HUDEP-2 (cell line): ENCODE results near the gene COL5A1.
A peak's percentile ranks its signal among the peaks of the same experiment; 100 is the strongest.
"Not testable (repeated sequence)": the region's sequence is repeated elsewhere in the genome, so short reads cannot be mapped to it uniquely, and the experiment has no call there.

Source experiments
- DNase-seq, 76 experiments: peaks; one replicate each; lab custom pipeline; 2025; ENCODE audit not compliant: unreplicated experiment in 76 of 76; lab: John Stamatoyannopoulos, UW

The COL5A1 gene

DNA sequence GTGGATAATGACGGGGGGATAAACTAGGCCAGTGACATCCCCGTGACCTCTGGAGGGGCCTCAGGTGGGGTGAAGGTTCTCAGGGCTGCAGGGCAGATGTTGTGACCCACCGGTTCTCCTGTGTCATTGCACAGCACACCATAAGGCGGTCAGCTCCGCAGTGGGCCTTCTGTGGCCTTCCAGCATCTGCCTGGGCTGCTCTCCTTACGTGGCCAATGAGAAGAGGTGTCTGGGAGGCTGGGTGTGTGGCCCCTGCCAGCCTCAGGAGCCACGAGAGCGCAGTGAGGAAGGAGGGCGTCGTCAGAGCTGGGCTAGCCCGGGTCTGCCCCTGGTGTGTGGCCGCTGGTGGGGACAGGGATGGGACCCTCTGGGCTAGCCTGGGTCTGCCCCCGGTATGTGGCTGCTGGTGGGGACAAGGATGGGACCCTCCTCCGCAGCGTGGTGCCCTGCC, 48.7 kb downstream of the COL5A1 start:
- no peak for DNase-seq

DNA sequence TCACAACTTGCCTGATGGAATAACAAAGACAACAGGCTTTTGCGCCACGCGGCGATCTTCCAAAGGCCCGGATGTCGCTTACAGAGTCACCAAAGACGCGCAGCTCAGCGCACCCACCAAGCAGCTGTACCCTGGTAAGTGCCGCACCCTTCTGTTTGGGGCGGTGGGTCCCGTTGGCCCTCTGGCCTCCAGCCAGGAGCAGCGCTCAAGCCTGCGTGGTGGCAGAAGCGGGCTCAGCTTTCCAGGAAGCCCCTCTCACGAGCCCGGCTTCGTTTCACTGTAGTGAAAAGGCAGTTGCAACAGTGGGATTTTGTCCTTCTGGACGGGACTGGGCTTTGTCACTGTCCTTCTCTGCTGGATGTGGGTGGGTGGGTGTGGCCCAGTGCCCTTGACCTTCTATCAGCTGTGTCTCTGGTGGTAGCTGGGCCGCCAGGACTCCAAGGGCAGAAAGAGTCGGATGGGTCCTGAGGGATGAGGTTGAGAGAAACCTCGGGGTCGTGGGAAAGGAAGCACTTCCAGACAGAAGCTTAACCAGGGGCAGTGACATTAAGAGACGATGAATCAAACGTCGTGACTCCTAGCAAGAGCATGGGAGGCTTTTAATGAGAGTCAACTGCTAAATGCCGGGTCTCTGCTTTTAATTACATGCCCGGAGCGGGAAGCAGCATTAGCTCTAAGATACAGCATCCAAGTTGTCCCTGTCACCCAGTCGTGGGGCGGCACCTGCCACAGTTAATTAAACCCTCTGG, 49.5 kb downstream of the COL5A1 start:
- DNase-seq: no peak

DNA sequence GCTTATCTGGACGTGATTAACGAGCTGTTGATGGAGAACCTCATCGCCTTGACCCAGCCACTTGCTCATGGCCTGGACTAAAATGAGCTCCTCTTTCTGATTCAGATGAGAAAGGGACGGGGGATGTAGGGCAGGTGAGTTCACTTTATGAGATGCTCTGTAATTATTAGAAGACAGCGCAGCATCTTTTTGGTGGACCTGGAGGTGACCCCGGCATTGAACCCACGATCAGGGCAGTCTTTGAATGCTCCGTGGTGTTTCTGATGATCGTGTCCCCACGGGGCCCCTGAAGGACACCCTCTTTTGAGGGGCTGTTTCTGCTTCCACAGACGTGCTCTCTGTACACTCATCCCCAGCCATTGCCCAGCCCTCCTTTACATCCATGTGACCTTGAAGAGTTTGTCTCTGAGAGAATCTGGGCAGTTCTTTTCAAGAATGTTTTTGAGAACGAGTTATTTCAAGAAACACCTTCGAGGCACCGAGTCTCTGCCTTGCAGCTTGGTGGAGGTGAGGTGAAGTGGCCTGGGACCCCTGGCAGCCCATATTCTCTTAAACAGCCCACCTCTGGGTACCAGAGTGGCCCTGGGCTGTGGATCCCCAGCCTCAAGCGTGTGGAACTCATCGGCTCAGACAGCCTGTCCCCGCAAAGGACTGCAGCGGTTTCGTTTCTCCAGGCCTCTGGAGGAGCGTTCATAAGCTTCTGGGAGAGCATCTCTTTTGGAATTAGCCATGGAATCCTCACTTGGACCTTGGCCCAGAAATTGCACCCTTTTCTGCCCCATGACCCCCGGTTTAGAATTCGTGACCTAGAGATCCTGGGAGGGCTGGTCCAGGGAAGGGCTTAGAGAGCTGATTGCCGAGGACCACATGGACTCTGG, 50.3 kb downstream of the COL5A1 start:
- DNase-seq: no peak

DNA sequence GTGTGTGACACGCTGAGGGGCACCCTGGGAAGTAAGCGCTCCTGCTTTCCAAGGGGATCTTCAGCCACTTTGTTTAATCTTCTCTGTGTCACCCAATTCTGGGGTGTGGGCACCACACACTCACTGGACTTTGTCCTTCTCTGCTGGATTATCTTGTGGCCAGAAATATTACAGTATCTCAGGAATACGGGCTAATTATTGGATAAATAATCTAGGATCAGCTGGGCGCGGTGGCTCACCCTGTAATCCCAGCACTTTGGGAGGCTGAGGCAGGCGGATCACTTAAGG, 50.9 kb downstream of the COL5A1 start:
- no peak for DNase-seq

DNA sequence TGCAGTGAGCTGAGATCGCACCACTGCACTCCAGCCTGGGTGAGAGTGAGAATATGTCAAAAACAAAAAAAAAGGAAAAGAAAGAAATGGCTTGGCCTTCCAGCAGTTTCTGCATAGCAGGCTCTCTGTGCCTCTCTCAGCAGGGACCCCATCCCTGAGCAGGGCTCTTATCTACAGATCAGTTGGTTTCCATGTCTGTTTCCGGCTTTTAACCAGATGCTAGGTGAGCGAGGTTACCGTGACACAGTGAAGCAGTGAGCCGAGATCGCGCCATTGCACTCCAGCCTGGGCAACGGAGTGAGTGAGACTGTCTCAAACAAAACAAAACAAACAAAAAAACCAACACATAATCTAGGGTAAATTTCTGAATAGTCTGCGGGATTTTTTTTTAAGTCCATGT, 51.4 kb downstream of the COL5A1 start:
- no peak for DNase-seq

DNA sequence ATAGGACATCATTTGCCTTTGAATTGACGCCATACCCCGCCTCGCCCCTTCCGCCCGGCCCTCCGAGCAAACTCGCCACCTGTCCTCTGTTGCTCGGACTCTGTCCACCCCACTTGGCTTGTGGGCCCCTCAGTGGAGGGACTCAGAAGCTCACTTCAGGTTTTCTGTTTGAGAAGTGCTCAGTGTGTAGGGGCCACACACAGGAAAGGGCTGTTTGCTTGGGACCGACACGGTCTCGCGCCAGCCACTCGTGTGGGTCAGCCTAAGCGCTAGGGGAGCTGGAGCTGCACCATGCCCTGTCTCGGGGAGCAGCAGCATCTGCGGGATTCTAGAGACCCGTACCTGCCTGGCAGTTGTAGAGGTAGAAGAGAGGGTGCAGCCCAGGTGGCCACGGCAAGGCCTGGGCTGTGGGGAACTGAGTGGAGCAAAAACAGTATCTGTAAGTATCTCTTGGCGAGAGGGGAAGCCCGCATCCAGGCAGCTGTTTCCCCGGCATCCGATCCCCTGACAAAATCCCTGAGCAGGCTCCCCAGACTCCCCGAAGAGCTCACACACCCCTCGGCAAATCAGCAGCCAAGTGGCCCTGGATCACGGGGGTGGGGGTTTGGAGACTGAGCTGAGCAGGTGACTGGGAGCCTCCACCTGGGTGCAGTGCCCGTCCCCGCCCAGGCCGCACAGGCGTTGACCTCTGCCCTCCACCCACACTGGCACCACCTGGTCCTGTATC, 52.2 kb downstream of the COL5A1 start:
- no peak for DNase-seq

DNA sequence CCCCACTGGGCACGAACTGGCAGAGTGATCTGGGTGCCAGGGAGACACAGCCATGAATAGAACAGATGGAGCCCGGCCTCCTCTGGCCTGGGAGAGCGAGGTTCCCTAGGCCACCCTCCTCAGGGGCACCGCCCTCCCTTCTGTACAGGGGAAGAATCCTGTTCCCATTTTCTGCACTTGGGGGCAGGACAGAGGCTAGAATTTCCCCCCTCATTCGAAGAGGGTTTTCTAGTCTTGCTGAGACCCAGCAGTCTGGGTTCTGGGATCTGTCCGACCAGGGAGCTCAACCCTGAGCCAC, 52.7 kb downstream of the COL5A1 start:
- DNase-seq: no peak

DNA sequence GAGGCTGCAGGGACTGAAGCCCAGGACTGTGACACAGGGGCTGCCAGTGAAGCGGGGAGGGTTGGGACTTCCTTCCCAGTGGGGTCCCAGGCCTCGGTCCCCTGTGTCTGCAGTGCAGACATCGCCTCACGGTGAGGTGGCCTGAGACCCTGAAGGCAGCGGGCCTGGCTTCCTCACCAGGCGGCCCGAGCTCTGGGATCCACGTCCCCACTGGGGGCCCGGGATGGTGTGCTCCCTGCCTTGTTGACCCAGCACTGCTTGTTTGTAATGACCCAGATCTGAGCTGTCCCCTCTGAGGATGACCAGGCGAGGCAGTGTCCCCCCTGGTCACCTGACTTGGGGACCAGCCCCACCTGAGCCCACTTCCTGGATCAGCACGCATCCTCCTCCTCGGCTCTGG, 53.1 kb downstream of the COL5A1 start:
- DNase-seq: no peak

DNA sequence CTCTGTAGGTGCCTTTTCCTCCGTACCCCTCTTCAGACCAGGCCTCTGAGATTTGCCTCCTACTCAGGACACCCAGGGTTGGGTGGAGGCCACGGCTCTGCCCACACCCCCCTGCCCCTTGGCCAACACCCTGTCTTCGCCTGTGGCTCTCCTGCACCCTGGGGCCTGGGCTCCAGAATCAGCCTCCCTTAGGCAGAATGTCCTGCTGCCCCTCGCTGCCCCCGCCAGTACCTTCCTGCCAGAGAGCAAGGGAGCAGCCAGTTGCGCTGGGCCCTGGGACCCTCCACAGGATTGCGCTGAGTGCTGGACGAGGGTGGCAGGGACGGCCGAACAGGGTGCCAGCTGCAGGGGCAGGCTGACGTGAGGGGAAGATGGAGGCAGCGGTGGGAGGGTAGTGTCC, 53.5 kb downstream of the COL5A1 start:
- DNase-seq: no peak

DNA sequence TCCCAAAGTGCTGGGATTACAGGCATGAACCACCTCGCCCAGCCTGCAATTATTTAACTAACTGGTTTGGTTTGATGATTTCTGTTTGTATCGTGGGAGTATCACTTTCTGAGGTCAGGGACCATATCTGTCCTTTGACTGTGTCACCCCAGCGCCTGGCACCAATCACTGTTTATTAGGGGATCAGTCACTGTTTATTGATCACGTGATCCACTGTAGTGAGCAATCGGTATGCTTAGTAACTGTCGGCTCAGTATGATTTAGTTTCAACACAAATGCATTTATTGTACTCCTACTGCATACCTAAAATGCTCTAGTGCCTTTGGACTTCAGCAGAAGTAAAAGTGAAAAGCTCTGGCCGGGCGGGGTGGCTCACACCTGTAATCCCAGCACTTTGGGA, 54.8 kb downstream of the COL5A1 start:
- no peak for DNase-seq

DNA sequence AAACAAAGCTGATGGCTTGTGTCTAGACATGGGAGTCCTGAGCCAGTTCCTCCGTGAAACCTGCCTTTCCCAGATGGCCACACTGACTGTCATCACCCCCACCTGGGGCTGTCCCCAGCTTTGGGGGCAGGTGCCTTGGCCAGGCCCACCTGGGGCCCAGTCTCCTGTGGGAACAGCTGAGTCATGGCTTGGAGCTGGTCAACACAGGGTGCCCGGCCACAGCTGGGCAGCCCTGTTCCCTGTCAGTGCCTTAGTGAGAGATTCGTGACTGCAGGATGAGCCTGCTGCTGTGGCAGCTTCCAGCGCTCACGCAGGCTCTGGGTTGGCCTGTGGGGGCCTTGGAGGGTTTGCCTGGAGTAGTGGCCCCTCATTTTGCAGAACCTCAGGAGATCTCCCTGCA, 56.5 kb downstream of the COL5A1 start:
- no peak for DNase-seq

DNA sequence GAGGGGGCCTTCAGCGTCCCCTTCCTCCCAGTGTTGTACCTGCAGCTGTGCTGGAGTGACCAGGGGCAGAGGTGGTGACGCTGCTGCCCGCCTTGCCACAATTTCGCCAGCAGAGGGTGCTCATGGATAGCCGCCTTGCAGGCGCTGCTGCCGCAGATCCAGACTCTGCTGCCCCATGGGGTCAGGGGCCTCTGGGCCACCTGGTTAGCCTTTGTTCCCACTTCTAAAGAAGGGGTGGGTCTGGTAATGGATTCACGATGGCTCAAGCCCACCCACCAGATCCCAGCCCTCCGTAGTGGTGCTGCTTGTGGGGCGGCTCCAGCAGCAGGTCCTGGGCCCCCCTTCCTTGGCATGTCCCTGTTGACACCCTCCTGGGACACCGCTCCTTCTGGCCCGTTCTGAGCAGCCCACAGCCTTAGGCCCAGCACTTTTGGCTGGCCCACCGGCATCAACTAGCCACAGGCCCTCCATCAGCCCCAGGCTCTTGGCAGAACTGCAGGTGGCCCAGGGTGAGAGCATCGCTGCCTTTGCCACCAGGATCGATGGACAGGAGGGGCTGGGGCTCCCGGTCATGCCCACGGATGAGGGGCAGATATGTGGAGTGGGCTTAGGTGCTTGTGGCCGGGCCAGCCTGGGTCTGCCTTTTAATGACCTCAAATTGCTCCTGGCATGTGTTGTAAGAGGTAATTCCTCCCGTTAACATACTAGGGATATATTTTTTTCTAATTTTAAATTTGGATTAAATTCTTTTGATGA, 57.2 kb downstream of the COL5A1 start:
- peak in 43 of 76 experiments; percentile 0 to 61 (median 27) for DNase-seq

DNA sequence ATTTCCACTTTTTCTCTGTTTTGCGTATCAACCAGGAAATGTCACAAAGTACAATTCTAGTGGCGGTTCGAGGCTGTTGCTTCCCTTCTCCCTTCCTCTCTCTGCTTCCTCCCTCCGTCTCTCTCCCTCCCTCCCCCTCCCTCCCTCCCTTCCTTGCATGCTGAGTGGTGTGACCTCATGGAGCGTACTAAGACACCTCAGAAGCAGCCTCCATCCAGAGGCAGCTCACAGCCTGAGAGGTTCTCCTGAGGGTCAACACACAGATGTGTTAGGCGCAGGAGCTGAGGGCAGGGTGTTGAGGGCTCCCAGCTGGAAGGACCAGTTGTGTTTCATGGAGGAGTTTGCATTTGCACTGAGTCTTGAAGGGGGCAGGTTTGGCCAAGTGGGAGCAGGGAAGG, 57.7 kb downstream of the COL5A1 start:
- no peak for DNase-seq

DNA sequence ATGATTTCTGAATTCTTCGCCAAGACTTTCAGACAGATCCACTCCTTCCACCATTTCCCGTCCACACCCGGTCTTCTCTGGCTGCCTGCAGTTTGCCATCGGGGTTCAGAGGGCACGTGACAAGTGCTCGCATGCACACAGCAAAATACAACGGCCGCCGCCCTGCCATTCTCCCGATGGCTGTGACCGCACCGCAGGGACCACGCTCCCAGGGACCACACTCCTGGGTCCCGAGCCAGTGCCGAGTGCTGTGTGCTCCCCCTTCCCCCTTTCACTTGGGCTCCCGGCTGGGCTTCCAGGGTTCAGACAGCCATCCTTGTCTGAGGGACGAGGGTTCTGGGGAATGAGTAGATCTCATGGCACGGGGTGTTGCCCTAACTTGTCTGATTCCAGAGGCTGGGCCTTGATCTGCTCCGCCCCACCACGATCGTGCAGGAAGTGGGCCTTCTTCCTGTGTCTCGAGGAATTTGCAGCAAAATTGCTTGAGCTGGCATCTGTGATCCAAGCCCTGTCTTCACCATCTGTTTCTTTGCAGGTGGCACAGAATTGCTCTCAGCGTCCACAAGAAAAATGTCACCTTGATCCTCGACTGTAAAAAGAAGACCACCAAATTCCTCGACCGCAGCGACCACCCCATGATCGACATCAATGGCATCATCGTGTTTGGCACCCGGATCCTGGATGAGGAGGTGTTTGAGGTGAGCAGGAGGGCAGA, 59.2 kb downstream of the COL5A1 start:
- no peak for DNase-seq

DNA sequence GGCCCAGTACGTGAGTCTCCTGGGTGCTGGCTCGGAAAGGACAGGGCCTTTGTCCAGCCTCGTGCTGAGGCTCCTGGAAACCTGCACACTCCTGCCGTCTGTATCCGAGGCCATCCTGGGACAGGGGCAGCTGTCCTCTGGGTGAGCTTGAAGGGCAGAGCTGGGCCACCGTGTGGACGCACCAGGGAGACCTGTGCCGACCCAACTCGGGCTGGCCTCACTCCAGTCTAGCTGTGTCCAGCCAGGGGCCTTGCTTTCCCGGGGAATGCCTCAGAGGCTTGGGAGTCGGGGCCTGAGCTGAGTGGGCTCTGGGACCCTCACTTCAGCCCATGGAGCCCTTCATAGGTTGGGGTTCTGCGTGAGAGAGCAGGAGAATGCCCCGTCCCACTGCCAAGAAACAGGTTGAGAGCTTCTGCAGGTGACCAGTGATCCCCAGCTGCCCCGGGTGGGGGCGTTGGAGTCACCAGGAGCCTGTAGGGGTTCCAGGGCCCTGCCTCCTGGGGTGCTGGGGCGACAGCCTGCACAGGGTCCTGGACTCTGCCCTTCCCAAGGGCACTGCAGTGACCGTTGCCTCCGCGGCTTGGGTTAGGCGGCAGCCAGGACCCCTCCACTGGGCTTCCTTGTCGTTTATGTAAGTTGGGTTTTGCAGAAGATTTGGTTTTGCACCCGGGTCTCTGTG, 60.1 kb downstream of the COL5A1 start:
- DNase-seq: no peak

DNA sequence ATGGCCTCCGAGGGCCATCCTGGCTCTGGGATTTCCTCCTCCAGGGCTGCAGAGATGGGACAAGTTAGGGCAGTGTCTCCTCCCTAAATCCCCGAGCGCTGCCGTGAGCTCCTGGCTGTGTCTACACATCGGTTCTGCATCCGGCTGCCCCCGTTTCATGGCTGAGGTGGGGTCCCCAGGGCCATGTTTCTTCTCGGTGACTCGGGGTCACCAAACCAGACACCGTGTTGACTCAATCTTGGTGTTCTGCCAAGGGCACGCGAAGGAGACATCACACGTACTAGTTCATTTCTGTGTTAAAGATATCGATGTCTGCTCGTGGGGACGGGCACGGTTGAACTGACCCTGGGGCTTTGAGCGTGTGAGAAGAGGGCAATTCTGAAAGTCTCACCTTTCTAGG, 60.7 kb downstream of the COL5A1 start:
- DNase-seq: no peak

DNA sequence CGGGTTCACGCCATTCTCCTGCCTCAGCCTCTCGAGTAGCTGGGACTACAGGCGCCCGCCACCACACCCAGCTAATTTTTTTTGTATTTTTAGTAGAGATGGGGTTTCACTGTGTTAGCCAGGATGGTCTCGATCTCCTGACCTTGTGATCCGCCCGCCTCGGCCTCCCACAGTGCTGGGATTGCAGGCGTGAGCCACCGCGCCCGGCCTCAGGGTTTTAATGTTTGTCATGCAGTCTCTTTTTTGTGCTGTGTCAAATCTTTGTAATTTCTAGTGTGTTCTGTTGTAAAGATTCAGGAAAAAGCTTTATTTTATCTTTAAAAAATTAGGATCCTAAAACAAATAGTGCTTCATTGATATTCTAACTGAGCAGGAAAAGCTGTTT, 62.1 kb downstream of the COL5A1 start:
- DNase-seq: not testable (repeated sequence)

DNA sequence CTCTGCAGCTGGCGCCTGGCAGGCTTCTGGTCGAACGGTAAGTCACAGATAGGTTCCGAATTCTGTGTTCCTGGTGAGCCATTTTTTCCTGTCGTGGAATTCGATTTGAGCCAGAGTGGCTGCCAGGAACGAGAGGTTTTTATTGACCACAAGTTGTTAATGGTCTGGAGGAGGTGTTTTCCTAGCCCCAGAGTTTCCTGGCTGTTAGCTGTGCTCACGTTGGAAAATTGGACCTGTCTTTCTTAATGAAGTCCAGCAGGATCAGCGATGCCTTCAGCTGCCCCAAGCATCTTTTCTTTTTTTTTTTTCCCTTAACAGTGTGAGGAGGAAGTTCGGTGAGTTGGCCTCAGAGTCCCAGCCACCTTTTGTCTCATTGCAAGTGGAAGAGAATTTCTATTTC, 62.9 kb downstream of the COL5A1 start:
- no peak for DNase-seq

DNA sequence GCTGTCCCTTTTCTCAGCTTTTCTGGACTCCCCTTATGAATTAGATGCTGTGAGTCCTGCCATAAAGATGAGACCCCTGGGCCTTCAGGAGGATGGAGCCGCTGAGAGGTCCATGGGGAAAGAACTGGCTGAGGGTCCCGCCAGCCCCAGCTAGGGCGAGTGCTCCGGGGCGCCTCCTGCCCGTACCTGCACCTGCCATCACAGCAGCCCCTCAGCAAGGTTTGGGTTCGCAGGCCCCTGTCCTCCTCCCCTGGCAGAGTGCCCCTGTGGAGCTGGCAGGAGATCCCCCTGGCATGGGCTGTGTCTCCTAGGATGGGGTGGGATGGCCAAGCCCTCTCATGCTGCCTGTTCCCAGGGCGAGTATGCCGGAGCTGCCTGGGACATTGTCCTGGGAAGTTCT, 64.2 kb downstream of the COL5A1 start:
- DNase-seq: no peak

DNA sequence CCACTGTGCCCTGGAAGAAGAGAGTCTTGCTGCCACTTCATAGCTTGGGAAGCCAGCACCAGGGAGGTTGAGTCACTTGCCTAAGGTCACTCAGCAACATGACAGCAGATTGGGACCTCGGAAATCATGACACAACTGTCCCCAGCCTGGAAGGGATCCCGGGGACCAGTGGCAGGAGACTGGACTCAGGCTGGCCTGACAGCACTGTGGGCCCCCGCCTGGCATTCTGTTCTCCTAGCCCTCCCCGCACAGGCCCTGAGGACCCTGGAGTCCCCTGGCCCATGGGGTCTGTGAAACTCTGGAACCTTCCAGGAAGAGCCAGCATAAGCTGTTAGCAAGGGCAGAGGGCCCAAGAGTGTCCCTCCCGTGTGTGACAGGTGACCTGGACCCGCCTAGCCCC, 64.9 kb downstream of the COL5A1 start:
- no peak for DNase-seq
